Heart left ventricle (tissue), 16 donors: Measurements from ENCODE around the gene GCHFR. TPM values are rescaled to one million over a fixed set of nuclear protein-coding genes. Genes with fewer than 3 reads are reported as not detected.

Source experiments
- ATAC-seq, 4 donors: fragments of 200-7000 bp; cut with Tn5 transposase; one replicate each; pipeline ENCODE4 v1.9.1; 2020 to 2022; ENCODE audit warnings: moderate library complexity in 4 of 4, mild to moderate bottlenecking in 3 of 4, moderate number of reproducible peaks in 1 of 4
- DNase-seq, 5 donors: peaks; one replicate each; pipeline ENCODE4 v3.0.0-alpha.2; 2020
- H3K27ac ChIP-seq, 12 donors: fragments of 200-600 bp; sonication (generic) in 4 of 12; one replicate each; pipeline versions ENCODE4 v1.5.0 to v1.8.0; 2016 to 2022; ENCODE audit warnings: mild to moderate bottlenecking in 2 of 12
- H3K27me3 ChIP-seq, 9 donors: fragments of 200-600 bp; sonication (generic) in 2 of 9; one replicate each; pipeline versions ENCODE4 v1.5.1 to v1.8.0; 2016 to 2022; ENCODE audit warnings: mild to moderate bottlenecking in 3 of 9
- H3K36me3 ChIP-seq, 9 donors: fragments of 200-600 bp; sonication (generic) in 2 of 9; one replicate each; pipeline versions ENCODE4 v1.5.0 to v1.8.0; 2018 to 2022; ENCODE audit warnings: mild to moderate bottlenecking in 2 of 9
- H3K4me1 ChIP-seq, 12 donors: fragments of 200-600 bp; sonication (generic) in 4 of 12; one replicate each; pipeline versions ENCODE4 v1.5.0 to v1.8.0; 2016 to 2022; ENCODE audit warnings: mild to moderate bottlenecking in 3 of 12
- H3K4me3 ChIP-seq, 12 donors: fragments of 200-600 bp; sonication (generic) in 4 of 12; one replicate each; pipeline versions ENCODE4 v1.5.0 to v1.8.0; 2017 to 2022; ENCODE audit warnings: mild to moderate bottlenecking in 9 of 12, moderate library complexity in 4 of 12
- H3K9me3 ChIP-seq, 12 donors: fragments of 200-600 bp; sonication (generic) in 4 of 12; one replicate each; pipeline versions ENCODE4 v1.5.0 to v1.8.0; 2016 to 2022; ENCODE audit warnings: mild to moderate bottlenecking in 1 of 12
- CTCF ChIP-seq, 12 donors: fragments of 200-600 bp; sonication (generic) in 4 of 12; IDR thresholded peaks; one replicate each; pipeline versions ENCODE4 v1.5.0 to v1.8.0; 2018 to 2022; ENCODE audit warnings: antibody characterized with exemption in 12 of 12, mild to moderate bottlenecking in 5 of 12
- POLR2A ChIP-seq, 2 donors: fragments of 450-650 bp; IDR thresholded peaks; one replicate each; pipeline ENCODE4 v1.6.1; 2017; ENCODE audit warnings: antibody characterized with exemption in 2 of 2, mild to moderate bottlenecking in 2 of 2, moderate library complexity in 2 of 2
- WGBS, 4 donors: extraction: QIAGEN DNeasy Blood & Tissue Kit in 2 of 4; methylation state at CpG; one replicate each; pipeline versions ENCODE4 v1.1.5 to v1.1.7; 2013 to 2018; 5-methylcytosine and 5-hydroxymethylcytosine counted together
- intact Hi-C, 10 donors: fragments of 100-400 bp; cut with DNase I; formaldehyde crosslinking; loops; one replicate each; pipeline versions ENCODE4 v1.11.1 to v1.14.2; 2022
- polyA plus RNA-seq, 2 donors: library from polyadenylated mRNA; stranded (reverse); fragments of 200-250 nt; gene quantifications; one replicate each; pipeline ENCODE4 v1.2.3, GENCODE V29; 2013
- total RNA-seq, 9 donors: library from RNA; depleted of rRNA in 2 of 9; stranded (reverse); fragments of >200 nt in 2 of 9; fragmentation: NEBNext Ultra II Directional in 3 of 9; extraction: Animal tissue kit (Norgen Biotek cat#: 25700) in 3 of 9; gene quantifications; one replicate each; pipeline versions ENCODE4 v1.1.0 to v1.2.4, GENCODE V29; 2016 to 2023
- donor health status: ischemic (EF 13 %, LVEDD 7.1; RV severe dilation, severe dysfunction).
- donor health status: healthy with polysubstance abuse.
- donor health status: DM: no; HTN: yes; CAD: no.
- donor health status: DM: no; HTN: no; CAD: no.
- donor health status: ischemic (EF 25% LVEDD 6.9; RV normal size, moderate dysfunction).
- donor health status: ischemic (EF 25% LVEDD 5.7; RV mildly dilated, moderate dysfunction).
- donor health status: healthy.
- donor health status: DM: yes; HTN: yes; CAD: no.
- donor health status: ischemic (EF 35%, LVEDD 5.7; RV mildly dilated, moderate dysfunction).
- donor health status: nonischemic (EF 11% LVEDD 7.7; RV severe dilation, severe dysfunction).
- donor health status: DM: yes; HTN: yes; CAD: no.
- donor health status: PGD.
- donor health status: ischemic (EF 29% LVEDD 5.4; RV normal size, mild dysfunction).
- donor health status: nonischemic (EF 23%, LVEDD 6.1; RV moderate dilation, normal function).

Gene GCHFR
- total and polyA plus RNA-seq, 11 donors: 1.6 to 24.0 (median 6.6) TPM

GRCh38 chr15:40770147-40770721, 6.4 kb downstream of the GCHFR start:
- no peak for ATAC-seq
- H3K36me3 ChIP-seq: peaks cover 2 to 68% (median 38%) of the 10 kb centered on the region in 9 donors
- 79 to 85% (median 82%) methylated on average over 9 to 17 of the region's 17 CpGs for WGBS, 4 donors
- intact Hi-C loops: no loop called here
- H3K4me1 ChIP-seq: peaks cover 0 to 31% (median 2%) of the 10 kb centered on the region in 12 donors
- H3K4me3 ChIP-seq: no peak overlapping the region
- no peaks in the 10 kb centered on the region for H3K27me3 ChIP-seq
- no peak for DNase-seq
- H3K27ac ChIP-seq: peak overlapping the region in 1 of 12 donors; percentile 10
- no peak for TF ChIP-seq POLR2A (IDR thresholded peaks at IDR 0.05)
- no peak for TF ChIP-seq CTCF (IDR thresholded peaks at IDR 0.05)
- H3K9me3 ChIP-seq: no peaks in the 10 kb centered on the region

GRCh38 chr15:40771242-40771641, 7.4 kb downstream of the GCHFR start:
- TF ChIP-seq CTCF (IDR thresholded peaks at IDR 0.05) (no peak), POLR2A (IDR thresholded peaks at IDR 0.05) (no peak)
- H3K27me3 ChIP-seq: no peaks in the 10 kb centered on the region
- H3K4me1 ChIP-seq: peaks cover 0 to 25% (median 2%) of the 10 kb centered on the region in 12 donors
- H3K9me3 ChIP-seq: no peaks in the 10 kb centered on the region
- H3K4me3 ChIP-seq: no peak overlapping the region
- WGBS, 4 donors: 92 to 97% (median 94%) methylated on average over 5 of the region's 5 CpGs
- no peak overlapping the region for H3K27ac ChIP-seq
- H3K36me3 ChIP-seq: peaks cover 2 to 78% (median 48%) of the 10 kb centered on the region in 9 donors
- DNase-seq (no peak), ATAC-seq (no peak)
- intact Hi-C loops: no loop called here

- DNase-seq (no peak), ATAC-seq (no peak)
- intact Hi-C loops: no loop called here
- Histone ChIP-seq H3K4me1 (peaks cover 0 to 31% (median 2%) of the 10 kb centered on the region in 12 donors), H3K4me3 (no peak overlapping the region), H3K27ac (no peak overlapping the region), H3K9me3 (no peaks in the 10 kb centered on the region), H3K36me3 (peaks cover 2 to 85% (median 56%) of the 10 kb centered on the region in 9 donors), H3K27me3 (no peaks in the 10 kb centered on the region)
- no peak for TF ChIP-seq CTCF (IDR thresholded peaks at IDR 0.05)
- TF ChIP-seq POLR2A (IDR thresholded peaks at IDR 0.05): no peak
- 82 to 91% (median 89%) methylated on average over 12 to 13 of the region's 13 CpGs for WGBS, 4 donors
Observed at GRCh38 chr15:40772014-40772413, 8.1 kb downstream of the GCHFR start.

GRCh38 chr15:40773496-40773895, 9.6 kb downstream of the GCHFR start:
- H3K4me1 ChIP-seq: peaks cover 0 to 28% (median 2%) of the 10 kb centered on the region in 12 donors
- intact Hi-C loops: no loop called here
- DNase-seq: no peak
- TF ChIP-seq CTCF (IDR thresholded peaks at IDR 0.05): no peak
- TF ChIP-seq POLR2A (IDR thresholded peaks at IDR 0.05): no peak
- 88 to 92% (median 90%) methylated on average over 8 of the region's 8 CpGs for WGBS, 4 donors
- H3K9me3 ChIP-seq: no peaks in the 10 kb centered on the region
- ATAC-seq: no peak
- peaks cover 2 to 89% (median 70%) of the 10 kb centered on the region in 9 donors for H3K36me3 ChIP-seq
- no peak overlapping the region for H3K4me3 ChIP-seq
- no peaks in the 10 kb centered on the region for H3K27me3 ChIP-seq
- no peak overlapping the region for H3K27ac ChIP-seq
